DLD1 (cell line): ENCODE data around the gene FLT4.
"Not testable (repeated sequence)": the region's sequence is repeated elsewhere in the genome, so short reads cannot be mapped to it uniquely, and the experiment has no call there.

Experiments
- in situ Hi-C: cut with HindIII; loops from 2 replicates; pipeline ENCODE4 v1.10.0; 2017; ENCODE audit warnings: low sequenced_read_pairs

FLT4 gene

GRCh38 chr5:180649297-180650039 lies at the start of gene FLT4:
FLT4 (minus strand) TSS chr5:180649600; CDS start chr5:180649545, 55 bp downstream.
- in situ Hi-C loops = loop anchor here (10.0 kb wide), 1 partner anchor 45 kb away; no protein-coding TSS in a partner anchor

DNA sequence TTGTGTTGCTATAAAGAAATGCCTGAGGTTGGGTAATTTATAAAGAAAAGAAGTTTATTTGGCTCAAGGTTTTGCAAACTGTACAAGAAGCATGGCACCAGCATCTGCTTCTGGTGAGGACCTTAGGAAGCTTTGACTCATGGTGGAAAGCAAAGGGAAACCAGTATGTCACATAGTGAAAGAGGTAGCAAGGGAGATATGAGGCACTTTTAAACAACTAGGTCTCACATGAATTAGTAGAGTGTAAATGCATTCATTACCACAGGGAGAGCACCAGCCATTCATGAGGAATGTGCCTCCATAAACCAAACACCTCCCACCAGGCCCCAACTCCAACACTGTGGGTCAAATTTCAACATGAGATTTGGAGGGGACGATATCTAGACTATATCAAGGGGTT lies 49.6 kb upstream of the FLT4 start:
- in situ Hi-C loops = loop anchor here (10.0 kb wide), 1 partner anchor 54 kb away; the partner anchor contains the start of gene FLT4

DNA sequence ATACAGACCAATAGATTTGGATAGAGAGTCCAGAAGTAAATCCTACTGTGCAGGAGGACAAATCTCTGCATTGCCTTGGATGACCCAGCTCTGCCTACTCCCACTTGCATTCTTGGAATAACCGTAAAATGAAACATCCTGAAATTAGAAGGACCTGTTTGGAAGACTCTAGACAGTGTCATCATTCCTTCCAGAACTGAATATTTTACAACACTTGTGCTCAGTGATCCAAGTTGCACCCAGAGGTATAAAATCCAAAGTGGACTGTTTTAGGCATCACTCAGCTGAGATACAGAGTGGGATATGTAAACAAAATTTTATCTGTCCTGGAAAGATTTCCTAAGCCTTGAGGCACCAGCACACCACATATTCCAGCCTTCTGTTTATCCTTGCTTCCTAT lies 46.7 kb upstream of the FLT4 start:
- in situ Hi-C loops = loop anchor here (10.0 kb wide), 1 partner anchor 51 kb away; the partner anchor contains the start of gene FLT4

- in situ Hi-C loops = loop anchor here (10.0 kb wide), 1 partner anchor 48 kb away; the partner anchor contains the start of gene FLT4
Measured at GRCh38 chr5:180692429-180692828, 43.0 kb upstream of the FLT4 start.

DNA sequence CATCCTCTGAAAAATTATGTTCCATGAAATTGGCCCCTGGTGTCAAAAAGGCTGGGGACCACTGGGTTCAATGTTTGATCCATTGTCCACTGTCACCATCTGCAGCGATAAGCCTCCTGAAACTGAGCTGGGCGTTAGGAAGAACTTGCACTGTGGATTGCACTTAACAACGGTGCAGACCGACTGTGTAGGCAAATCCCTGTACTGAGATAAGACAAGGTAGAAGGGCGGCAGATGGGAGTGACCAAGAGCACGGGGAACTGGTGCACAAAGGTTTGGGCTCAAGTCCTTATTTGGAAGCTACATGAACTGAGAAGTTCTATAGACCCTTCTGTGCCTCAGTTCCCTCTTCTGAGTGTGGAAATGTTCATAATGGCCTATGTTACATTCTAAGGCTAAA lies 41.6 kb upstream of the FLT4 start:
- in situ Hi-C loops = loop anchor here (10.0 kb wide), 1 partner anchor 46 kb away; the partner anchor contains the start of gene FLT4

DNA sequence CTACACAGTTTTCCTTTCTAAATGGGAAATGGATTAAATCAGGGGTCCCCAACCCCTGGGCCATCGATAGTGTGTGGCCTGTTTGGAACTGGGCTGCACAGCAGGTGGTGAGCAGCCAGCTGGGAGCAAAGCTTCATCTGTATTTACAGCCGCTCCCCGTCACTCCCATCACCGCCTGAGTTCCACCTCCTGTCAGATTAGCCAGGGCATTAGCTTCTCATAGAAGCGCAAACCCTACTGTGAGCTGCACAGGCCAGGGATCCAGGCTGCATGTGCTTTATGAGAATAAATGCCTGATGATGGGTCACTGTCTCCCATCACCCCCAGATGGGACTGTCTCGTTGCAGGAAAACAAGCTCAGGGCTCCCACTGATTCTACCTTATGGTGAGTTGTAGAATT lies 41.2 kb upstream of the FLT4 start:
- in situ Hi-C loops = loop anchor here (10.0 kb wide), 1 partner anchor 46 kb away; the partner anchor contains the start of gene FLT4

GRCh38 chr5:180689775-180690174 lies 40.4 kb upstream of the FLT4 start:
- in situ Hi-C loops = loop anchor here (10.0 kb wide), 1 partner anchor 45 kb away; the partner anchor contains the start of gene FLT4

- in situ Hi-C loops = no loop called here
Measured at GRCh38 chr5:180689071-180689694, 39.8 kb upstream of the FLT4 start.

- in situ Hi-C loops = no loop called here
Measured at GRCh38 chr5:180688330-180689070, 39.1 kb upstream of the FLT4 start.

- in situ Hi-C loops = not testable (repeated sequence)
Measured at GRCh38 chr5:180686799-180687198, 37.4 kb upstream of the FLT4 start.

DNA sequence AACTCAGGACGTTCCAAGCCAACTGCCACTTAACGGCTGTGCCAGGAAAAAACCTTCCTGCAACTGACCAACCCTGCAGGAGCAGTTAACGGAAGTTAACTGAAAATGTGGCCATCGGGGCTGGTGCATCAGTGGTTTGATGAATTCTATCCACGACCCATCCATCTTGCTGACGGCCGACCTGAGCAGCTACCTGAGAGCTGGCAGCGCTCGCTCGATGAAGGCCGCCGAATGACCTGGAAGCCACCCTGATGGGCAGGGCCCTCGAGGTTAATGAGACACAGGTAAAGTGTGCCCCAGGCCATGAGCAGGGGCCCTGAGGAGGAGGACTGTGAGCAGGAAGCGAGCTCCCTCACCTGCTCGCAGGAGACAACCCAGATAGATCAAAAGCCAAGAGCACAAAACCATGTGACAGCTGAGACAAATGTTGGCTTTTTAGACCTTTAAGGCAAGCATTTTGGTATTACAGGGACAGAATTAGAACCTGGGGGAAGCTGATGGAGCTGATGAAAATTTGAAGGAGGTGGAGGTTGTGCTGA lies 35.3 kb upstream of the FLT4 start:
- in situ Hi-C loops = no loop called here

- in situ Hi-C loops = no loop called here
Measured at GRCh38 chr5:180683220-180683922, 34.0 kb upstream of the FLT4 start.

DNA sequence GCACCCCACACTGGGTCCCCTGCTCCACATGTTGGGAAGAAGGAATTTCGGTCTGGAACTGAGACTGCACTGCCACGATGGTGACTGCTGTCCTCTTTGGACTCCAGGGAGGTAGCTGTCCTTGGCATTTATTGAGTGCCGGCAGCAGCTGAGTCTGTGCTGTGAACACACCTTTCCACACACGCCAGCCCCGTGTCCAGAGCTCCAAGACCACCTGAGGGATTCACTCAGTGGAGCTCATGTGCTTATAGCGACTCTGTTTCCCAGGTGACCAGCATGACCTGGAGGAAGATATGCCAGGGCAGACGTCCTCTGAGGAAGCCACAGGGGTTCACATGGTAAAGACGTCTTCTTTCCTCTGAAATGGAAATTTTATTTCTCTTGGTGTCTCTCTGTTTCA lies 33.2 kb upstream of the FLT4 start:
- in situ Hi-C loops = no loop called here

- in situ Hi-C loops = not testable (repeated sequence)
Measured at GRCh38 chr5:180682008-180682407, 32.6 kb upstream of the FLT4 start.

DNA sequence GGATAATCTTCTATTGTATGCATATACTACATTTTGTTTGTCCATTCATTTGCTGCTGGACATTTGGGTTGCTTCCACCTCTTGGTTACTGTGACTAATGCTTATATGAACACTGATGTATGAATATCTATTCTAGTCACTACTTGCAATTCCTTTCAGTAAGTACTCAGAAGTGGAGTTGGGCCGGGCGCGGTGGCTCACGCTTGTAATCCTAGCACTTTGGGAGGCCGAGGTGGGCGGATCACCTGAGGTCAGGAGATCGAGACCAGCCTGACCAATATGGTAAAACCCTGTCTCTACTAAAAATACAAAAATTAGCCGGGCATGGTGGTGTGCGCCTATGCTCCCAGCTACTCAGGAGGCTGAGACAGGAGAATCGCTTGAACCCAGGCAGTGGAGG lies 28.9 kb upstream of the FLT4 start:
- in situ Hi-C loops = not testable (repeated sequence)

- in situ Hi-C loops = no loop called here
Measured at GRCh38 chr5:180675036-180675635, 25.7 kb upstream of the FLT4 start.

- in situ Hi-C loops = not testable (repeated sequence)
Measured at GRCh38 chr5:180674090-180674475, 24.7 kb upstream of the FLT4 start.

DNA sequence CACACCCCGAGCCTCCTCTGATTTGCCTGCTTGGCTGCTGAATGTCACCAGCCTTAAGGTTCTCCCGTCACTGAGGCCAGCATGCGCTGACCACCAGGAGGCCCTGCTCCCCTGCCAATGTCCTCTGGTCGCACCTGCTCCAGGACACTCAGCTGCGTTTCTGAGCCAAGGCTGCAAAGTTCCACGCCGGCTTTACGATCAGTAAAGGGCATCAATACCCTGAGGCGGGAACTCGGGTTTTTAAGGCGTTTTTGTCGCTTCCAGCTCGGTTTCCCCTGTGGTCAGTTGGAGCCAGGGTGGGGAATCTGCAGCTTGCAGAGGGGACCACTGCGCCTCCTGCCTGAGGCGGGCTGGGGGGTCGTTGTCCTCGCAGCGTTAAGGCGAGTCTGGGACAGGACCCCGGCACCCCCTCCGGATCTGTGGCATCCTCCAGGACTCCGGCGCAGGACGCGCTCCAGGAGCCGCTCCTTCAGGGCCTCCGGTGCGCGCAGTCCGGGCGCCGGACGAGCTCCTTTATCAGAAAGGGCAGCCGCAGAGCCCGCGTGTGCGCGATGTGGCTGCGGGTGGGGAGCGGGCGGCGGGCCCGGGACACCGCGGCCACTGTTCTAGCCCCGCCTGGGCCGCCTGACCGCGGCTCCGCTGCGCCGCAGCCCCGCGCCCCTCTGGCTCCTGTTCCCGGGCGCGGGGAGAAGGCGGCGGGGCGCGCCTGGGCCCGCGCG lies 24.1 kb upstream of the FLT4 start:
- in situ Hi-C loops = no loop called here

DNA sequence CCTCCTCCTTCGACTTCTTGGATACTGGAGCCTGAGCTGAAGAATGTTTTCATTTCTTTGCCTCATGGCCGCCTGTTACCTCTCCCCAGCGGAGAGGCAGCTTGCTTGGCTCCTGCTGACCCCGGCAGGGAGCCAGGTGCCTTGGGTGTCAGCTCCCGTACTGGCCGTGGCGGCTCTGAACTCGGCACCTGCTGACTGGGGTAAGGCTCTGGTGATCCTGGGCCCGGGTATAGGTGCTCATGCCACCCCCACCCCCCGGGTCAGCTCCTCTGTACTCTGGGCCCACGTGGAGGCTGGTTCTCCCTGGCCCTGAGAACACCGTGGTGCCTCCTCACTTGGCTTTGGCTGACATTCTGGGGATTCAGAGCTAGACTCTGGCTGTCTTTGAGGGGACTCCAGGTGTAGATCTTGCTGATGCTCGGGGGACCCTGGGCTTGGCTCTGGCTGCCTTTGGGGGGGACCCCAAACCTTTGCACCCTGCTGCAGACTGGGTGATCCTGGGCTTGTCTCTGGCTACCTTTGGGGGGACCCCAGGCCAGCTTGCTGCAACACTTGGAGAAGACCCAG lies 22.6 kb upstream of the FLT4 start:
- in situ Hi-C loops = not testable (repeated sequence)
